HepG2 (cell line): ENCODE data around the gene RAN. TPM values are rescaled to one million over a fixed set of nuclear protein-coding genes. Genes with fewer than 3 reads are reported as not detected.

Source experiments
- ARHGAP35 ChIP-seq: sonication (generic); formaldehyde crosslinking; IDR thresholded peaks from 2 replicates; pipeline ENCODE4 v1.9.0; 2022; ENCODE audit warnings: mild to moderate bottlenecking, inconsistent platforms, moderate library complexity, missing genetic modification reagents, borderline replicate concordance
- CEBPG ChIP-seq: IDR thresholded peaks from 2 replicates; pipeline ENCODE4 v1.6.1; 2016
- CHCHD3 ChIP-seq: sonication (generic); formaldehyde crosslinking; IDR thresholded peaks from 2 replicates; pipeline ENCODE4 v1.8.0; 2022; ENCODE audit warnings: mild to moderate bottlenecking, missing genetic modification reagents, moderate library complexity
- CHD4 ChIP-seq: fragments of 200-600 bp; sonication (generic); IDR thresholded peaks from 2 replicates; pipeline ENCODE4 v1.7.0; 2017; ENCODE audit warnings: mild to moderate bottlenecking, low read length, borderline replicate concordance
- FOXM1 ChIP-seq: sonication (generic); formaldehyde crosslinking; IDR thresholded peaks from 2 replicates; pipeline ENCODE4 v1.5.0; 2020; ENCODE audit warnings: missing genetic modification reagents
- IRF2 ChIP-seq: IDR thresholded peaks from 2 replicates; pipeline ENCODE4 v1.6.1; 2018; ENCODE audit warnings: missing genetic modification reagents, missing compliant biosample characterization
- JDP2 ChIP-seq: sonication (generic); formaldehyde crosslinking; IDR thresholded peaks from 2 replicates; pipeline ENCODE4 v1.8.1; 2022; ENCODE audit warnings: missing genetic modification reagents, borderline replicate concordance
- NFKBIZ ChIP-seq: IDR thresholded peaks from 2 replicates; pipeline ENCODE4 v1.6.1; 2018; ENCODE audit warnings: missing genetic modification reagents, missing compliant biosample characterization
- NRL ChIP-seq: sonication (generic); formaldehyde crosslinking; IDR thresholded peaks from 2 replicates; pipeline ENCODE4 v1.5.0; 2020; ENCODE audit warnings: missing genetic modification reagents, mild to moderate bottlenecking, moderate library complexity, borderline replicate concordance
- POLR2G ChIP-seq: fragments of 200-400 bp; formaldehyde crosslinking; IDR thresholded peaks from 2 replicates; pipeline ENCODE4 v1.6.1; 2018; ENCODE audit warnings: mild to moderate bottlenecking, low read depth, low read length, moderate library complexity
- SRF ChIP-seq: IDR thresholded peaks from 2 replicates; pipeline ENCODE4 v1.6.1; 2011; ENCODE audit warnings: mild to moderate bottlenecking, low read depth, low read length, moderate library complexity
- SRSF1 ChIP-seq: fragments of 200-400 bp; formaldehyde crosslinking; optimal IDR thresholded peaks from 2 replicates; pipeline ENCODE3; 2017; ENCODE audit warnings: mild to moderate bottlenecking, low read depth, low read length, moderate library complexity
- TEAD3 ChIP-seq: optimal IDR thresholded peaks from 2 replicates; pipeline ENCODE3; 2016; ENCODE audit warnings: borderline replicate concordance
- U2AF2 ChIP-seq: fragments of 200-400 bp; formaldehyde crosslinking; IDR thresholded peaks from 2 replicates; pipeline ENCODE4 v1.6.1; 2017; ENCODE audit warnings: low read depth, mild to moderate bottlenecking, low read length
- XRCC5 ChIP-seq: fragments of 200-400 bp; formaldehyde crosslinking; optimal IDR thresholded peaks from 2 replicates; pipeline ENCODE3; 2017; ENCODE audit warnings: mild to moderate bottlenecking, low read length
- ZFP90 ChIP-seq: sonication (generic); formaldehyde crosslinking; IDR thresholded peaks from 2 replicates; pipeline ENCODE4 v1.8.0; 2022; ENCODE audit warnings: missing genetic modification reagents, mild to moderate bottlenecking, inconsistent platforms, borderline replicate concordance
- ZKSCAN8 ChIP-seq: IDR thresholded peaks from 2 replicates; pipeline ENCODE4 v1.6.1; 2016; ENCODE audit warnings: borderline replicate concordance, missing genetic modification reagents, missing compliant biosample characterization
- ZNF337 ChIP-seq: sonication (generic); formaldehyde crosslinking; IDR thresholded peaks from 2 replicates; pipeline ENCODE4 v1.5.1; 2020; ENCODE audit warnings: missing genetic modification reagents, low read depth, mild to moderate bottlenecking, borderline replicate concordance
- ZNF354B ChIP-seq: sonication (generic); formaldehyde crosslinking; IDR thresholded peaks from 2 replicates; pipeline ENCODE4 v1.8.0; 2022; ENCODE audit warnings: mild to moderate bottlenecking, missing genetic modification reagents
- ZNF556 ChIP-seq: sonication (generic); formaldehyde crosslinking; IDR thresholded peaks from 2 replicates; pipeline ENCODE4 v1.4.0; 2020; ENCODE audit warnings: mild to moderate bottlenecking, missing genetic modification reagents, borderline replicate concordance
- ZNF558 ChIP-seq: sonication (generic); formaldehyde crosslinking; IDR thresholded peaks from 2 replicates; pipeline ENCODE4 v1.9.0; 2022; ENCODE audit warnings: mild to moderate bottlenecking, missing genetic modification reagents, borderline replicate concordance
- ZNF562 ChIP-seq: sonication (generic); formaldehyde crosslinking; IDR thresholded peaks from 2 replicates; pipeline ENCODE4 v1.8.0; 2022; ENCODE audit warnings: missing genetic modification reagents, borderline replicate concordance
- ZNF674 ChIP-seq: sonication (generic); formaldehyde crosslinking; IDR thresholded peaks from 2 replicates; pipeline ENCODE4 v1.5.0; 2020; ENCODE audit warnings: low read depth, mild to moderate bottlenecking, missing genetic modification reagents
- ZNF879 ChIP-seq: sonication (generic); formaldehyde crosslinking; IDR thresholded peaks from 2 replicates; pipeline ENCODE4 v1.8.1; 2023; ENCODE audit warnings: missing genetic modification reagents
- polyA plus RNA-seq, 8 experiments: library from polyadenylated mRNA; depleted of rRNA in 3 of 8; stranded (reverse) in 7 of 8; unstranded in 1 of 8; fragments of >200 nt; fragmentation: Illumina TruSeq in 4 of 8; extraction: Trizol in 4 of 8; gene quantifications; 2 replicates each; pipeline versions ENCODE4 v1.2.1 to v1.2.3, GENCODE V29; 2011 to 2016; ENCODE audit warnings: low read depth in 4 of 8, missing spikeins in 1 of 8, mixed read lengths in 1 of 8; ENCODE audit not compliant: insufficient read depth in 1 of 8
- total RNA-seq, 5 experiments: library from RNA; depleted of rRNA; stranded (reverse); fragments of >200 nt; fragmentation: Illumina TruSeq; extraction: Trizol; gene quantifications; 2 replicates each; pipeline ENCODE4 v1.2.3, GENCODE V29; 2016; ENCODE audit warnings: low read depth in 1 of 5
- TF ChIP-seq, protein P1 (sequence below): IDR thresholded peaks from 2 replicates; pipeline ENCODE4 v1.6.1; 2016; ENCODE audit warnings: missing compliant biosample characterization, missing genetic modification reagents, borderline replicate concordance
- TF ChIP-seq, protein P2 (sequence below): sonication (generic); formaldehyde crosslinking; IDR thresholded peaks from 2 replicates; pipeline ENCODE4 v1.5.1; 2020; ENCODE audit warnings: missing genetic modification reagents, mild to moderate bottlenecking, borderline replicate concordance
- TF ChIP-seq, protein P3 (sequence below): sonication (generic); formaldehyde crosslinking; IDR thresholded peaks from 2 replicates; pipeline ENCODE4 v1.5.0; 2020; ENCODE audit warnings: mild to moderate bottlenecking, missing genetic modification reagents, moderate library complexity

RAN gene
- total and polyA plus RNA-seq, 2 of the 13 experiments (the other 11 are each of a cell fraction or from before 2014, with no cell fraction given): 1,335 to 1,630 TPM

DNA sequence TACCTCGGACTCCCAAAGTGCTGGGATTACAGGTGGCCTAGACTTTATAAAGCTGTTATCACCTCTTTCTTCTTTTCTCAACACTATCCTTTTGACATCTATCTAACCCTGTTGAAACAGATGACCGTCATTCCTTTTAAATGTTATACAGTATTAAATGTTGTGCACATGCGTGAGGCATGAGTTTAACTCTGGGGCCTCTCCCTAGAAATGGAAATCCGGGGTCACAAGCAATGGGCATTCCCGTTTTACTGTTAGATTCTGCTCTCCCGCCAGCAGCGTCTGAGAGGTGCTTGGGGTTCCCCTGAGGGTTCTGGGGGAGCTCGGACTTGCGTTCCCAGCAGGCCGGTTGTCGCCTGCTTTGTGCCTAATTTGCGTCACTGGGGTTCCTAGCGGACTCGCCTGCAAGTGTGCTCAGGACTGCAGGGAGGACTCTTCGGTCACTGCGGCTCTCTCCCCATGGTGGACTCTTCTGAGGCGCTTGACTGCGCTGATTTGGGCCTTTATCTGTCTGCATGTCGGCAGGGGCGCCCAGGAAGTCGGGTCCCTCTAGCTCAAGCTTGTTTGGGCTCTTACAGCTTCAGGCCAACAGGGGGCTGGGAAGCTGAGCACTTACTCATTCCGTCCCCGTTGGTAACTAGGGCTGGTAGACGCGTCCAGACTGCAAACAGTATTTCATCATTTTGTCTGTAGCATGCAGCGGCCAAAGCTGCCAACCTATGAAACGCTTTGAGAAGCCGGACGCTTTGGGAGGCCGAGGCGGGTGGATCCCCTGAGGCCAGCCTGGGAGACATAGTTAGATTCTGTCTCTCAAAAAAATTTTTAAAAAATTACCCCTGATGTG, 1.2 kb upstream of the RAN start (continued):
- TF ChIP-seq, protein P1, sequence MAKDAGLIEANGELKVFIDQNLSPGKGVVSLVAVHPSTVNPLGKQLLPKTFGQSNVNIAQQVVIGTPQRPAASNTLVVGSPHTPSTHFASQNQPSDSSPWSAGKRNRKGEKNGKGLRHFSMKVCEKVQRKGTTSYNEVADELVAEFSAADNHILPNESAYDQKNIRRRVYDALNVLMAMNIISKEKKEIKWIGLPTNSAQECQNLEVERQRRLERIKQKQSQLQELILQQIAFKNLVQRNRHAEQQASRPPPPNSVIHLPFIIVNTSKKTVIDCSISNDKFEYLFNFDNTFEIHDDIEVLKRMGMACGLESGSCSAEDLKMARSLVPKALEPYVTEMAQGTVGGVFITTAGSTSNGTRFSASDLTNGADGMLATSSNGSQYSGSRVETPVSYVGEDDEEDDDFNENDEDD (CRISPR knock-in tag): peak; percentile 22; the same call in 1 of the 2 replicates
- no peak; the same call in 1 of the 2 replicates for TF ChIP-seq ZNF556 (CRISPR knock-in tag)
- TF ChIP-seq ARHGAP35 (CRISPR knock-in tag): no peak
- TF ChIP-seq NRL (CRISPR knock-in tag): no peak
- TF ChIP-seq ZNF354B: no peak
- TF ChIP-seq, protein P2, sequence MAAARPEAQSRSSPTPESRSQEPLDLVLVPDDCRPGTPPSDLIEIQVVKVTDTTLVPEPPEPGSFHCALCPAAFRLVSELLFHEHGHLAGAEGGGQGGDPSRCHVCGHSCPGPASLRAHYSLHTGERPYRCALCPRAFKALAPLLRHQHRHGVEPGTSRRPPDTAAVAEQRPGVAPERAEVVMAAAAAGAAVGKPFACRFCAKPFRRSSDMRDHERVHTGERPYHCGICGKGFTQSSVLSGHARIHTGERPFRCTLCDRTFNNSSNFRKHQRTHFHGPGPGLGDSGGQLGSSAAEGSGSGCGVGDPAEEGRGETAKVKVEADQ (CRISPR knock-in tag): no peak
- peak; percentile 64 for TF ChIP-seq TEAD3
- TF ChIP-seq SRF: no peak
- peak; percentile 68 for TF ChIP-seq POLR2G
- no peak for TF ChIP-seq ZNF562 (CRISPR knock-in tag)
- TF ChIP-seq SRSF1: peak; percentile 69
- TF ChIP-seq ZFP90 (CRISPR knock-in tag): peak; percentile 30; the same call in 1 of the 2 replicates
- TF ChIP-seq CEBPG: peak; percentile 94
- no peak for TF ChIP-seq JDP2
- TF ChIP-seq U2AF2: no peak
- no peak; the same call in 1 of the 2 replicates for TF ChIP-seq NFKBIZ (CRISPR knock-in tag)
- peak; percentile 92 for TF ChIP-seq XRCC5
- no peak for TF ChIP-seq ZNF879 (CRISPR knock-in tag)
- no peak for TF ChIP-seq CHD4
- TF ChIP-seq, protein P3, sequence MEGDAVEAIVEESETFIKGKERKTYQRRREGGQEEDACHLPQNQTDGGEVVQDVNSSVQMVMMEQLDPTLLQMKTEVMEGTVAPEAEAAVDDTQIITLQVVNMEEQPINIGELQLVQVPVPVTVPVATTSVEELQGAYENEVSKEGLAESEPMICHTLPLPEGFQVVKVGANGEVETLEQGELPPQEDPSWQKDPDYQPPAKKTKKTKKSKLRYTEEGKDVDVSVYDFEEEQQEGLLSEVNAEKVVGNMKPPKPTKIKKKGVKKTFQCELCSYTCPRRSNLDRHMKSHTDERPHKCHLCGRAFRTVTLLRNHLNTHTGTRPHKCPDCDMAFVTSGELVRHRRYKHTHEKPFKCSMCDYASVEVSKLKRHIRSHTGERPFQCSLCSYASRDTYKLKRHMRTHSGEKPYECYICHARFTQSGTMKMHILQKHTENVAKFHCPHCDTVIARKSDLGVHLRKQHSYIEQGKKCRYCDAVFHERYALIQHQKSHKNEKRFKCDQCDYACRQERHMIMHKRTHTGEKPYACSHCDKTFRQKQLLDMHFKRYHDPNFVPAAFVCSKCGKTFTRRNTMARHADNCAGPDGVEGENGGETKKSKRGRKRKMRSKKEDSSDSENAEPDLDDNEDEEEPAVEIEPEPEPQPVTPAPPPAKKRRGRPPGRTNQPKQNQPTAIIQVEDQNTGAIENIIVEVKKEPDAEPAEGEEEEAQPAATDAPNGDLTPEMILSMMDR: peak; percentile 75
- 0 out of 2 replicates have a peak, but pooled peaks have one; percentile 10 for TF ChIP-seq ZNF674 (CRISPR knock-in tag)
- peak; percentile 16; the same call in 1 of the 2 replicates for TF ChIP-seq ZKSCAN8
- TF ChIP-seq FOXM1 (CRISPR knock-in tag): no peak
- TF ChIP-seq ZNF558 (CRISPR knock-in tag): no peak
- 0 out of 2 replicates have a peak, but pooled peaks have one; percentile 26 for TF ChIP-seq CHCHD3 (CRISPR knock-in tag)
- no peak for TF ChIP-seq IRF2
- TF ChIP-seq ZNF337: no peak
